SHP77 (cell line): ENCODE results near the gene SOX12.
"Not testable (repeated sequence)": the region's sequence is repeated elsewhere in the genome, so short reads cannot be mapped to it uniquely, and the experiment has no call there.

ENCODE experiments used
- DNase-seq, 2 experiments: peaks; one replicate each; lab custom pipeline; 2025; lab: John Stamatoyannopoulos, UW

Gene SOX12

GRCh38 chr20:362271-363254, 37.2 kb downstream of the SOX12 start:
- DNase-seq = peak; percentile 97

GRCh38 chr20:363319-364078, 38.1 kb downstream of the SOX12 start:
- DNase-seq = peak in 1 of 2 experiments; percentile 50

- DNase-seq = no peak
Measured at GRCh38 chr20:364905-365794, 39.8 kb downstream of the SOX12 start.

- DNase-seq = no peak
Measured at GRCh38 chr20:366041-366718, 40.8 kb downstream of the SOX12 start.

DNA sequence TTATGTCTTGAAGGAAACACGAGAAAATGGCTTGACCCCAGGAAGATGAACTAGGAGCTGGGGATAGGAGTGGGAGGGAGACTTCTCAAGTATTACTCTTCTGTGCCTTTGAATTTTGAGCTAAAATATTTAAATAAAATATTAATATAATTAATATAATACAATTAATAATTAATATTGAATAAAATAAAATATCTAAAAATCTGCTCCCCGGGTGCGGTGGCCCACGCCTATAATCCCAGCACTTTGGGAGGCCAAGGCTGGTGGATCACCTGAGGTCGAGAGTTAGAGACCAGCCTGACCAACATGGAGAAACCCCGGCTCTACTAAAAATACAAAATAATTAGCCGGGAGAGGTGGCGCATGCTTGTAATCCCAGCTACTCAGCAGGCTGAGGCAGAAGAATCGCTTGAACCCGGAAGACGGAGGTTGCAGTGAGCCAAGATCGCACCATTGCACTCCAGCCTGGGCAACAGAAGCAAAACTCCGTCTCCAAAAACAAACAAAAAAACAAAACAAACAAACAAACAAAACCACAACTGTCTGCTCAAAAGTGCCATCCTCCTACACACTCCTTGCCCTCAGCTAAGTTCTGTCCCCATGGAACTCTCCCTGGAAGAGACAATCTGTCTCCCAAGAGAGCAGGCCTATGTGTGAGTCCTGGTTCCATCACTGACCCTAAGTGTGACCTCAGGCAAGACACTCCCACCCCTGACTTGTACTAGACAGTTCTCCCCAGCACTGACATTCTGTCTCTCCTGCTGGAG, 41.5 kb downstream of the SOX12 start:
- no peak for DNase-seq

DNA sequence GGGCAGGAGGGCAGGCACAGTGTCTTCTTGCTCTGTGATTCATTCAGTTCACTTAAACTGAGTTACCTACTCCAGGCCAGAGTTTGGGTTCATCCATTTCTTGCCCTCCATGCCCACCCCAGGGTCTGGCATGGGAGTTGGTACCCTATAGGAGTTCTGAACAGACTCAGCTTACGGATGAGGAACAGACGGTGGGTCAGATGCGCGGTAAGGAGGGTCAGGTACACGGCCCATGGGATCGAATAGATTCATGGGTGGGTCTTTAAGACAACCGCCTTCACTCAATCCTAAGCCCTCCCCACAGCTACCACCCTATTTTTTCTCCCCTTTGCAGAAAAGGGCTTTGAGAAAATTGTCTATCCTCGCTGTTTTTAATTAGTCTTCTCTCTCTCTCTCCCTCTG, 42.1 kb downstream of the SOX12 start:
- DNase-seq = no peak

DNA sequence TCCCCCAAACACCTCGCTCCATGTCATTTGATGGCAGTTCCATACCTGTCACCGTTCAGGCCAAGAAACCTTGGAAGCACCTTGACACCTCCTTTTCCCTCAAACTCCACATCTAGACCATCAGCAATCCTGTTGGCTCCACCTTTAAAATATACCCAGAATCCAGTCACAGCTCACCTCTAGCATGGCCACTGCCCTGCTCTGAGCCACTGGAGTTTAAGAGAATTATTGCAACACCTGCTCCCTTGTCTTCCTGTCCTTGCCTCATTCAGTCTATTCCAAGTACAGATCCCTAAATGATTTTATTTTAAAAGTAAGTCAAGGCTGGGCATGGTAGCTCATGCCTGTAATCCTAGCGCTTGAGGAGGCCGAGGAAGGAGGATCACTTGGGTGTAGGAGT, 43.6 kb downstream of the SOX12 start:
- no peak for DNase-seq

- DNase-seq = no peak
Measured at GRCh38 chr20:370151-370600, 44.8 kb downstream of the SOX12 start.

DNA sequence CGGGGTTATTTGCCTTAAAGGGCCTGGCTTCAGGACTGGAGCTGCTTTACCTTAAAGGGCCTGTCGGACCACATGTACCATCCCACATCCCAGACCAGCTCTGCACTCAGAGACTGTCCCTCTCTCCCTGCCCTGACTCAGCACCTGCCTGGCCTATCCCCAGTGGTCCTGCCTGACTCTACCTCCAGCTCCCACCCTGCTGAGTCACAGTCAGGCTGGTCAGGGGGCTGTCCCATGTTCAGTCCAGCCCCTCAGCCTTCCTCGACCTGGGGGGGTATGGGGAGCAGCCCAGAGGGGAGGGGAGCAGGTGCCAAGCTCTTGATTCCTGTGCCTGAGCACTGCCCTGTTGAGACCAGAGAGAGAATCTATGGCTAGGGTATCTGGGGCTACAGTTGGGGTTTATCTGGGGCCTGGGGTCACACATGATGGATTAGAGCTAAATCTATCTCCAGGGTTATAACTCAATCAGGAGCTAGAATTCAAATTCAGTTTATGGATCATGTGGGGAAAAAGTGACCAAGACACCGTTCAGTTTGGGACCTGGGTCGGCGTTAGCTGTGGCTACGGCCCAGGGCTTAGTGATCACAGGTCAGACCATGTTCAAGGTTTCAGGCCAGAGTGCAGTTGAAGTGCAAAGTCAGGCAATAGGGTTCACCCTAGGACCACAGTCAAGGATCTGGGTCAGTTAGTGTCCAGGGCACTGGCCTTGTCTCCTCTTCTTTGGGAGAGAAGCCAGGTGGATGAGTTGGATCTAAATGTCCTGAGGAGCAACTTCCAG, 45.8 kb downstream of the SOX12 start:
- no peak for DNase-seq

GRCh38 chr20:371755-372542, 46.6 kb downstream of the SOX12 start:
- DNase-seq = peak in 1 of 2 experiments; percentile 45

- not testable (repeated sequence) for DNase-seq
Measured at GRCh38 chr20:372543-373082, 47.3 kb downstream of the SOX12 start.

DNA sequence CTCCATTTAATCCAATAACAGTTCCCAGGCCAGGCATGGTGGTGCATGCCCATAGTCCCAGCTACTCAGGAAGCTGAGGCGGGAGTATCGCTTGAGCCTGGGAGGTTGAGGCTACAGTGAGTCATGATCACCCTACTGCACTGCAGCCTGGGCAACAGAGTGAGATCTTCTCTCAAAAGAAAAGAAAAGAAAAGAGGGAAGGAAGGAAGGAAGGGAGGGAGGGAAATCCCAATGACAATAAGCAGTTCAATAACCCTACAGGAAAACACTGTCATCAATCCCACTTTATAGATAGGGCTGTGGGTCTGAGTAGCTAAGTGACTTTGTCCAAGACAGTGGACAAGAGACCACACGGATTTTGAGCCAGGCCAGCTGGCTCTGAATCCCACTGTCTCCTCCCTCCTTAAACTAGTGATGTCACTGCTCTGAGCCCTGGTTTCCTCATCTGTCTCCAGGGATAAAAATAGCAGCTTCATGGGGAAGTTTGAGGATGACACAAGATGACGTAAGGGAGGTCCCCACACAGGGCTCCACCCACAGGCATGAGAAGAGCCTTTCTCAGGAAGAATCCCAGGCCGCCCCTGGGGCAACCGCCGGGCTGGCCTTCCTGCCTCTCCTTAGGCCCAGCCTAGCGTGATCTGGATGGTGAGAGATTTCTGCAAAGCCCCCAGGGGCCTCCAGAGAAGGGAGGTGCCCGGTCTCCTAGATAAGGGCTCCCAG, 48.0 kb downstream of the SOX12 start:
- no peak for DNase-seq

GRCh38 chr20:375265-375889, 50.0 kb downstream of the SOX12 start:
- no peak for DNase-seq

- no peak for DNase-seq
Measured at GRCh38 chr20:376089-376488, 50.7 kb downstream of the SOX12 start.

DNA sequence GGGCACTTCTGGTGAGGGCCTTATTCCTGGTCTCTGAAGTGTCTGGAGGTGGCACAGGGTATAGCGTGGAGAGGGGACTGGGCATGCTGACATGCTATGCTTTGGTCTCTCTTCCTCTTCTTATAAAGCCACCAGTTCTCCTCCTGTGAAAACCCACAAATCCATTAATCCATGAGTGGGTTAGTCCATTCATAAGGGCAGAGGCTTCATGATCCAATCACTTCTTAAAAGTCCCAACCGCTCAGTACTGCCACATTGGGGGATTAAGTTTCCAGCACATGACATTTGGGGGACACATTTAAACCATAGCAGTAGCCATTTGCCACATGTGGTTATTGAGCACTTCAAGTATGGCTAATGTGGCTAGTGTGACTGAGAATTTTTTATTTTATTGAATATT, 51.4 kb downstream of the SOX12 start:
- DNase-seq = no peak

- DNase-seq = not testable (repeated sequence)
Measured at GRCh38 chr20:377578-377977, 52.2 kb downstream of the SOX12 start.

- no peak for DNase-seq
Measured at GRCh38 chr20:378961-379336, 53.6 kb downstream of the SOX12 start.
